Measurements from ENCODE around the gene SEC31A.
A peak's percentile ranks its signal among the peaks of the same experiment; 100 is the strongest.

Gene SEC31A

GRCh38 chr4:82820689-82821088 is 70.3 kb downstream of the SEC31A start:
- TF ChIP-seq GATA2 (IDR thresholded peaks at IDR 0.05; ENCODE audit: low read depth, low read length) (no peak), GATA3 (IDR thresholded peaks at IDR 0.05; ENCODE audit: low read depth, low read length) (no peak)

- no peak for TF ChIP-seq GATA3 (IDR thresholded peaks at IDR 0.05; ENCODE audit: low read depth, low read length)
- no peak for TF ChIP-seq GATA2 (IDR thresholded peaks at IDR 0.05; ENCODE audit: low read depth, low read length)
Observed at GRCh38 chr4:82818664-82819662, 72.0 kb downstream of the SEC31A start.

GRCh38 chr4:82814034-82814433 is 76.9 kb downstream of the SEC31A start:
- peak; percentile 46; the same call in 1 of the 2 replicates for TF ChIP-seq GATA2 (IDR thresholded peaks at IDR 0.05; ENCODE audit: low read depth, low read length)
- no peak for TF ChIP-seq GATA3 (IDR thresholded peaks at IDR 0.05; ENCODE audit: low read depth, low read length)

GRCh38 chr4:82811838-82812341 is 79.1 kb downstream of the SEC31A start:
- TF ChIP-seq GATA2 (IDR thresholded peaks at IDR 0.05; ENCODE audit: low read depth, low read length) (no peak), GATA3 (IDR thresholded peaks at IDR 0.05; ENCODE audit: low read depth, low read length) (no peak)

GRCh38 chr4:82811392-82811791 is 79.6 kb downstream of the SEC31A start:
- TF ChIP-seq GATA2 (IDR thresholded peaks at IDR 0.05; ENCODE audit: low read depth, low read length) (no peak), GATA3 (IDR thresholded peaks at IDR 0.05; ENCODE audit: low read depth, low read length) (no peak)

DNA sequence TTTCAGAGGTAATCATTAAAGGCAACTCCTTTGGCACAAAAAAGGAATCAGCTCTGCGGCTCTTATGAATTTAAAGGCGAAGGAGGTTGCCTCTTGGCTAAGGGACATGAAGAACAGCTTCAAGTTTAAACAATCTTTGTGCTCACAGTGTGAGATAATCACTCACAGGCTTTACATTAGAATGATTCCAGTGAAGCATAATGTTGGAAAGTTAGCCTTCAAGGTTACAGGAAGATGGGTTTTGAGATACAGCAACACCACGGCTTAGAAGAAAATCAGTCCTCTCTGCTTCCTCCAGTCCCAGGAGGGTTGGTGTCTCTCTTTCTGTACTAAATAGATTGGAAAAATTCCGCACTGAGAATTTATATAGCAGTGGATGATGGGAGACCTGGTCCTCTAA is 80.8 kb downstream of the SEC31A start:
- no peak for TF ChIP-seq GATA3 (IDR thresholded peaks at IDR 0.05; ENCODE audit: low read depth, low read length)
- TF ChIP-seq GATA2 (IDR thresholded peaks at IDR 0.05; ENCODE audit: low read depth, low read length): no peak

DNA sequence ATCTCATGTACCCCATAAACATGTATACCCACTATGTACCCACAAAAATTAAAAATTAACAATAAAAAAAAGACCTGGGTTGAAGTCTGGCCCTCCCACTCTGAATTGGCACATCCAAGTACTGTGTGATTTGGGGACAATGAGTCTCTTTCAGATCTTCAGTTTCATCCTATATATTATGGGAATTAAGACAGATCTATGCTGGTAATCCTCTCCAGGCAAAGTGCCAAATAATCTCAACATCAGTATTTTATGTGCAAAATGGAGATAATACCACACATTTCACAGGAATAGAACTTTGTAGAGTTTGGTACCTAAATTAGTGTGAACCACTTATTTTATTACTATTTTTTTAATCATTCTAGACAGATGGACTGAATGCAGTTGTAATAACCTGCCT is 81.3 kb downstream of the SEC31A start:
- TF ChIP-seq GATA2 (IDR thresholded peaks at IDR 0.05; ENCODE audit: low read depth, low read length): no peak
- no peak for TF ChIP-seq GATA3 (IDR thresholded peaks at IDR 0.05; ENCODE audit: low read depth, low read length)

GRCh38 chr4:82803746-82804145 is 87.2 kb downstream of the SEC31A start:
- TF ChIP-seq GATA2 (IDR thresholded peaks at IDR 0.05; ENCODE audit: low read depth, low read length) (no peak), GATA3 (IDR thresholded peaks at IDR 0.05; ENCODE audit: low read depth, low read length) (no peak)

DNA sequence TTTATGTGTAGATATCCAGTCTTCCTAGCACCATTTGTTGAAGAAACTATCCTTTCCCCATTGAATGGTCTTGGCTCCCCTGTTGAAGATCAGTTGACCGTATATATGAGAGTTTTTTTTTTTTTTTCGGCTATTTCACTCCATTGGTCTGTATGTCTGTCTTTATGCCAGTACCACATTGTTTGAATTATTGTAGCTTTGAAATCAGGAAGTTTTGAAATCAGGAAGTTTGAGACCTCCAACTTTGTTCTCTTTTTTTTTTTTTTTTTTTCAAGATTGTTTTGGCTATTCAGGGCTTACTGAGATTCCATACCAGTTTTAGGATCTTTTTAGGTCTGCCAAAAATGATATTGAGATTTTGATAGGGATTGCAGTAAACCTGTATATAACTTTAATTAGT is 88.0 kb downstream of the SEC31A start:
- no peak for TF ChIP-seq GATA3 (IDR thresholded peaks at IDR 0.05; ENCODE audit: low read depth, low read length)
- no peak for TF ChIP-seq GATA2 (IDR thresholded peaks at IDR 0.05; ENCODE audit: low read depth, low read length)

DNA sequence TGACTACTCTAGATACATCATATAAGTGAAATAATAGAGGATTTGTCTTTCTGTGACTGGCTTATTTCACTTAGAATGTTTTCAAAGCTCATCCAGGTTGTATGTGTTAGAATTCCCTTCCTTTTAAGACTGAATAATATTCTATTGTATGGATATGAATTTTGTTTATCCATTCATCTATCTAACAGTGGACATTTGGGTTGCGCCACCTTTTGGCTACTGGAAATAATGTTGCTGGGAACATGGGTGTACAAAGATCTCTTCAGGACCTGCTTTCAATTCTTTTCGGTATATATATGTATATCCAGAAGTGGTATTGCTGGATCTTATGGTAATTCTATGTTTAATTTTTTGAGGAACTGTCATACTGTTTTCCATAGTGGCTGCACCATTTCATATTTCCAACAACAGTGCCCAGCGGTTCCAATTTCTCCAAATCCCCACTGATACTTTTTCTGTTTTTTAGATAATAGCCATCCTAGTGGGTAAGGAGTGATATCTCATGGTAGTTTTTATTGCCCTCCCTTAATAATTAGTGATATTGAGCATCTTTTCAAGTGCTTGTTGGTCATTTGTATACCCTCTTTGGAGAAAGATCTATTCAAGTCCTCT is 88.9 kb downstream of the SEC31A start:
- TF ChIP-seq GATA3 (IDR thresholded peaks at IDR 0.05; ENCODE audit: low read depth, low read length): peak; percentile 48; the same call in 1 of the 2 replicates
- TF ChIP-seq GATA2 (IDR thresholded peaks at IDR 0.05; ENCODE audit: low read depth, low read length): no peak; the same call in 1 of the 2 replicates

- TF ChIP-seq GATA2 (IDR thresholded peaks at IDR 0.05; ENCODE audit: low read depth, low read length) (no peak), GATA3 (IDR thresholded peaks at IDR 0.05; ENCODE audit: low read depth, low read length) (no peak)
Observed at GRCh38 chr4:82799006-82799881, 91.7 kb downstream of the SEC31A start.

DNA sequence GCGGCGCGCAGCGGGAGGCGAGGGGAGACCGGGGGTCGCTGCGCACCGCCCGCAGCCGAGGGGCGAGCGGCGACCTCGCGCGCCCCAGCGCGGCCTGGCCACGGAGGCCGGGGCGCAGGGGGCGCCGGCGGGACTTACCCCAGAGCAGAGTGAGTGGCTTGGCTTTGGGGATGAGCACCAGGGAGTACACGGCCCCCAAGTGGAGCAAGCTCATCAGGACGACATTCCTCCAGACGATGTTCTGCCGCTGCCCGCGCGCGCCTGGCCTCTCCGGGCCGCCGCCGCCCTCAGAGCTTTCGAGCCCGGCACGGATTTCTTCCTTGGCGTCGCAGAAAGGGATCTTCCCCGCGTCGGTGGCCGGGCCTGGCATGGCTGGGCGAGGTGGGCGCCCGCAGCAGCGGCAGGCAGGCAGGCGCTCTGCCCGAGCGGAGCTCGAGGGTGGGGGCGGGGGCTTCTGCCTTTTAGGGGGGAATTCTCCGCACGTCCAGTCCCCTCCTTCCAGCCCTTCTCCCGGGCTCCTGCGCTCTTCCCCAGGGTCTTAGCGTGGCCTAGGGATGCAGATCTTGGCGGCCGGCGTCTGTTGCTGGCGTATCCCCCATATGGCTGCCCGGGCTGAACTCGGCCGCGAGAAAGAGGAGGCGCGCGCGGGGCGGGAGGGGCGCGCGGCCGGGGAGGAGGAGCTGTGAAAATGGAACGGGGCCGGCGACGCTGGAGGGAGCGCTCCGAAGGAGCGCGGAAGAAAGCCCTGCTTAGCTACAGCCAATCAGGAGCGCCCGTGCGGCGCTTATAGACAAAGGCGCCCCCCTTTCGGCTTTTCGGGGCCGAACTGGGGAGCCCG is 92.6 kb downstream of the SEC31A start, which contains the start of gene SCD5:
Gene SCD5 (minus strand): TSS at position 629 of the 838 bp plus-strand sequence. CDS start 259 bp downstream, at position 370.
- TF ChIP-seq GATA3 (IDR thresholded peaks at IDR 0.05; ENCODE audit: low read depth, low read length): no peak
- no peak for TF ChIP-seq GATA2 (IDR thresholded peaks at IDR 0.05; ENCODE audit: low read depth, low read length)
